Measurements from ENCODE around the gene PRDM13.
A peak's percentile ranks its signal among the peaks of the same experiment; 100 is the strongest.
"Not testable (repeated sequence)": the region's sequence is repeated elsewhere in the genome, so short reads cannot be mapped to it uniquely, and the experiment has no call there.

The PRDM13 gene

DNA sequence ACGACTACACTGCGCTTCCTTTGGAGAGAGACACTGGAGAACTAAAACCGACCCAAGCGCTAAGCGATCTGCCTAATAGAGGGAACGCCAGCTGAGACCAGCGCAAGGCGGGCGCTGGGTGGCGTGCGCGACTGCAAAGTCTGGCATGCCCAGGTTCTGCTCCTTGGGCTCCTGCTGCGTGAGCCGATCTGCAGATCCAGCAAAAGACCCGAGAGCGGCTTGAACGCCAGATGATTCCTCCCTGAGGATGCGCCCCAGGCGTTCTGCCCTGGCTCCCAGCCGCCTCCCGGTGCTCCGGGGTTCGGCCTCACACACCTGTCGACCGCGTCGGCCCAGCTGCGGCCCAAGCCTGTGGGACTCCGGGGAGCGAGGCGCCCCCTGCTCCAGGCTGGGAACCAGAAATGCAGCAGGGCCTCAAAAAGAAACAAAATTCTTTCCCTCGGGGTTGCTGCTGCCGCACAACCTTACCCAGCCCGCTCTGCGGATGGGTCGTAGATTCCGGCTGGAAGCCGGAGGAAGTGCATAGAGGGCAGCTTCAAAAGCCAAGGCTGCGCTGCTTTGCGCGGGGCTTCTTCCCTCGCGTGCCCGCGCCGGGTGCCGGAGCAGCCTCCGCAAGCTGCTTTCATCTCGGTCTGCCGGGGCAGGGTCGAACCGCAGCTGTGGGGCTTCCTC, 17.9 kb upstream of the PRDM13 start:
- no peaks in the 10 kb centered on the region for H3K36me3 ChIP-seq (ENCODE audit: control insufficient read depth in 2 of 2, insufficient read depth in 2 of 2, low read length in 2 of 2)
- no peak overlapping the region for H3K27ac ChIP-seq (ENCODE audit: low read depth in 2 of 2, low read length in 2 of 2)
- peaks cover 3 to 9% of the 10 kb centered on the region in 2 donors for H3K4me1 ChIP-seq (ENCODE audit: control insufficient read depth in 2 of 2, insufficient read depth in 2 of 2, low read length in 2 of 2)
- H3K9ac ChIP-seq (ENCODE audit: low read depth in 1 of 2, low read length in 2 of 2) = no peak overlapping the region
- peaks cover 37 to 59% of the 10 kb centered on the region in 2 donors for H3K27me3 ChIP-seq (ENCODE audit: control insufficient read depth in 2 of 2, insufficient read depth in 2 of 2, low read length in 2 of 2)
- H3K9me3 ChIP-seq (ENCODE audit: control insufficient read depth in 2 of 2, low read length in 2 of 2) = no peaks in the 10 kb centered on the region
- peak overlapping the region; percentile 53 to 65 for H3K4me3 ChIP-seq (ENCODE audit: low read length in 2 of 2)

DNA sequence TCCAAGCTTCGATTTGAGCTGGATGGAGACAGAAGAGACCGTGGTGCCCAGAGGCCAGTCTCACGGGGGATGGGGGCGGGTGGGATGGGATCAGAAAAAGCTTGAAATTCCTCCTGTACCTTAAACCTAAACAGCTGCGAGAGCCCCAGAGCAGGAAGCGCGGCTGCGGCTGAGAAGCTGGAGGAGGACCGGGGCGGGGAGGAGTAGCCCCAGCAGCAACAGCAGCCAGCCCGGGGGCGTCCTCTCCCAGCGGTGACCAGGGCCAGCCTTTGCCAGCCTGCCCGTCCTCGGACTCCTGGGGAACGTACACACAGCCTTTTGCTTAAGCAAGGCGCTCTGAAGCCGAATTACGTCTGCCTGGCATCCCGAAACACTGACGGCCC, 17.4 kb upstream of the PRDM13 start:
- Histone ChIP-seq H3K9me3 (ENCODE audit: control insufficient read depth in 2 of 2, low read length in 2 of 2) (no peaks in the 10 kb centered on the region), H3K36me3 (ENCODE audit: control insufficient read depth in 2 of 2, insufficient read depth in 2 of 2, low read length in 2 of 2) (no peaks in the 10 kb centered on the region), H3K27me3 (ENCODE audit: control insufficient read depth in 2 of 2, insufficient read depth in 2 of 2, low read length in 2 of 2) (peaks cover 39 to 63% of the 10 kb centered on the region in 2 donors), H3K27ac (ENCODE audit: low read depth in 2 of 2, low read length in 2 of 2) (no peak overlapping the region), H3K4me3 (ENCODE audit: low read length in 2 of 2) (peak overlapping the region; percentile 53 to 65), H3K4me1 (ENCODE audit: control insufficient read depth in 2 of 2, insufficient read depth in 2 of 2, low read length in 2 of 2) (peaks cover 3 to 9% of the 10 kb centered on the region in 2 donors), H3K9ac (ENCODE audit: low read depth in 1 of 2, low read length in 2 of 2) (no peak overlapping the region)

DNA sequence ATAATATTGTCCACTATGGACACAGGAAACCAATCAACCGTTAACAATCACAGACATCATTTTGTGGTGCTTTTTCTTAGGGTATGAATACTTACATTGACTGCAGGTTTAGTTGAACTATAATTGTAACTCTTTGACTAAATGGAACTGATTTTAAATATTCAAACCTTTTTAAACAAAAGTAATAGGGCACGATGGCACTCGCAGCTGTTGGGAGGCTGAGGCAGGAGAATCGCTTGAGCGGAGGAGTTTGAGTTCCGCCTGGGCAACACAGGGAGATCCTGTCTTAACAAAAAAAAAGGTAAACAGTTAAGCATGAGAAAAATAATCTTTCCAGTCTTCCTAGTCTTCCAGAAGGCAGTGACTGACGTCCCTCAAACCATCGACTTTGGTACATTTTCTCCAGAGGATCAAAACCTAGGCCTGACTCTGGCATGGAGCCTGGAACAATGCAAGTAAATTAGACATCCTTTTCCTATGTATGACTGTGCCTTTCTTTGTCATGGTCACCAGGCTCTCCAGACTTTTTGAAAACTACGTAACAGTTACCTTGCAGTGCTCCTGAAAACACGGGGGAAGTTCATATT, 16.6 kb upstream of the PRDM13 start:
- Histone ChIP-seq H3K36me3 (ENCODE audit: control insufficient read depth in 2 of 2, insufficient read depth in 2 of 2, low read length in 2 of 2) (no peaks in the 10 kb centered on the region), H3K9ac (ENCODE audit: low read depth in 1 of 2, low read length in 2 of 2) (no peak overlapping the region), H3K9me3 (ENCODE audit: control insufficient read depth in 2 of 2, low read length in 2 of 2) (no peaks in the 10 kb centered on the region), H3K27ac (ENCODE audit: low read depth in 2 of 2, low read length in 2 of 2) (no peak overlapping the region), H3K4me1 (ENCODE audit: control insufficient read depth in 2 of 2, insufficient read depth in 2 of 2, low read length in 2 of 2) (peaks cover 3 to 9% of the 10 kb centered on the region in 2 donors), H3K27me3 (ENCODE audit: control insufficient read depth in 2 of 2, insufficient read depth in 2 of 2, low read length in 2 of 2) (peaks cover 40 to 65% of the 10 kb centered on the region in 2 donors), H3K4me3 (ENCODE audit: low read length in 2 of 2) (no peak overlapping the region)

DNA sequence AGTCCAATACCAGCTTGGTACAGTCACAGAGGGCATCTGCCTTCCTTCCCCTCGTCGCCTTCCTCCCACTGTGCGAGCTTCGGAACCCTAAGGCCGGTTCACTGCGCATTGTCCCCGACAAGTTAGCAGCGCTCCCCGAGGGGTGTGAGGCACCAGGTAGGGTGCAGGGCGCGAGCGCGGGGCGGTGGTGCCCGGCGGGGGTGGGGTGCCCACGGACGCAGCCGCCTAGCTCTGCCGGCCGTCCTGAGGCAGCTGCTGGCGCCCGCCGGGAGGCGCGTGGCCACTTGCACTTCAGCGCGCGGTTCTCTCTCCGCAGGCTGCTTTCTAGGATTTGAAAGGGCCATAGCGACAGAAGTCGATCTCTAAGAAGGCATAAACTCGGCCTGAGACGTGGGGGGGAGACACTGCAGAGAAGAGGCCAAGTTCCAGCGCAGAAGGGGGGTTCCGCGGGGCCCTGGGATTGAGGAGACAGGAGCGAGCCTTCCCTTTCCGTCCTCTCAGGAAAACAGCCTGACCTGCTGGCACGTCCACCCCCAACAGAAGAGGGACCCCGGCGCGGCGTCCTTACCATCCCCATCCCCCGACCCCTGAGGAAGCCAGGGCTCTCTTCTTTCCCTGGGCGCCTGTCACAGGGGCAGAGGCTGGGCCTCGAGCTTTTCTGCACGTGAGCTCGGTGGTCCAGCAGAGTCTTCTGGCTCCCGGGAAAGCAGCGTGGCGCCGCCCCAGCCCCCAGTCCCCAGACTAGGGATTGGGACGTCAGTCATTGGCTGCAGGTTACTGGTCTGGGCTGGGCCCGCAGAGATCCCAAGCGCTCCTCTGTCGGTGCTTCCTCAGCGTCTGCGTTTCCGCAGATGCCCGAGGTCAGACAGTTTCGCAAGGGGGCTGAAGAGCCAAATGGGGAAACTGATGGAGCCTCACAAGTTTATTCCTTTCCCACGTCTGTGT, 15.6 kb upstream of the PRDM13 start:
- no peak overlapping the region for H3K9ac ChIP-seq (ENCODE audit: low read depth in 1 of 2, low read length in 2 of 2)
- H3K9me3 ChIP-seq (ENCODE audit: control insufficient read depth in 2 of 2, low read length in 2 of 2) = no peaks in the 10 kb centered on the region
- no peaks in the 10 kb centered on the region for H3K36me3 ChIP-seq (ENCODE audit: control insufficient read depth in 2 of 2, insufficient read depth in 2 of 2, low read length in 2 of 2)
- no peak overlapping the region for H3K4me3 ChIP-seq (ENCODE audit: low read length in 2 of 2)
- peaks cover 42 to 74% of the 10 kb centered on the region in 2 donors for H3K27me3 ChIP-seq (ENCODE audit: control insufficient read depth in 2 of 2, insufficient read depth in 2 of 2, low read length in 2 of 2)
- H3K27ac ChIP-seq (ENCODE audit: low read depth in 2 of 2, low read length in 2 of 2) = no peak overlapping the region
- H3K4me1 ChIP-seq (ENCODE audit: control insufficient read depth in 2 of 2, insufficient read depth in 2 of 2, low read length in 2 of 2) = peaks cover 3 to 9% of the 10 kb centered on the region in 2 donors

DNA sequence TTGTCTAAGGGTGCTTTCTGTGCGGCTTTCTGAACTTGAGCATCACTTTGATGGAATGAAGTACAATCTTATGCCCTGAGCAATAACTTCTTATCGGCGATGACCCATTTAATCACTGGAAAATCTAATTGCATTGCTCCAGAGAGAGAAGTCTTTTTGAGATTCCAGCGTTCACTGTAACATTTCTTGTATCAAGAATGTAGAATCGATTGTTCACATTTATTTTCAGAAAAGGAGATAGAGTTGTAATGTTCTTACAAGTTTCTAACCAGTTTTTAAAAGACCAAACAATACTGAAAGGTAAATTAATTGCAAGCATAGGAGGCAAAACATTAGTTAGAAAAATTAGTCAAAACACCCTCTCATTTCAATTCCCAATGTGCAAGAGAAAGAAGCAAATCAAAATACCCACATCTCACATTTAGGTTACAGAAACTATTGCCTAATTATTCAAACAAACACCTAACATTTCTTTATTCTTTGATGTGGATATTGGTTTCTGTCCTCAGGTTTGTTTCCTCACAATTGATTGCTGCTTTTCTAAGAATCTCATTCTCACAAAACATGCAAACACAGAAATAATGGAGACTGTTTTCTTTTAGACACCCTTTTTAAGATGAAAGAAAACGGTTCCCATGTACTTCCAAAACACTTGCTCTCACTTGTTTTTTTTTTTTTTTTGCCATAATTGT, 14.8 kb upstream of the PRDM13 start:
- H3K4me3 ChIP-seq (ENCODE audit: low read length in 2 of 2) = no peak overlapping the region
- peaks cover 3 to 9% of the 10 kb centered on the region in 2 donors for H3K4me1 ChIP-seq (ENCODE audit: control insufficient read depth in 2 of 2, insufficient read depth in 2 of 2, low read length in 2 of 2)
- H3K27me3 ChIP-seq (ENCODE audit: control insufficient read depth in 2 of 2, insufficient read depth in 2 of 2, low read length in 2 of 2) = peaks cover 50 to 77% of the 10 kb centered on the region in 2 donors
- no peaks in the 10 kb centered on the region for H3K36me3 ChIP-seq (ENCODE audit: control insufficient read depth in 2 of 2, insufficient read depth in 2 of 2, low read length in 2 of 2)
- H3K9ac ChIP-seq (ENCODE audit: low read depth in 1 of 2, low read length in 2 of 2) = no peak overlapping the region
- H3K27ac ChIP-seq (ENCODE audit: low read depth in 2 of 2, low read length in 2 of 2) = no peak overlapping the region
- no peaks in the 10 kb centered on the region for H3K9me3 ChIP-seq (ENCODE audit: control insufficient read depth in 2 of 2, low read length in 2 of 2)

GRCh38 chr6:99592900-99593299, 13.7 kb upstream of the PRDM13 start:
- Histone ChIP-seq H3K9me3 (ENCODE audit: control insufficient read depth in 2 of 2, low read length in 2 of 2) (no peaks in the 10 kb centered on the region), H3K9ac (ENCODE audit: low read depth in 1 of 2, low read length in 2 of 2) (no peak overlapping the region), H3K27me3 (ENCODE audit: control insufficient read depth in 2 of 2, insufficient read depth in 2 of 2, low read length in 2 of 2) (peaks cover 50 to 81% of the 10 kb centered on the region in 2 donors)

GRCh38 chr6:99594696-99595095, 11.9 kb upstream of the PRDM13 start:
- H3K9me3 ChIP-seq (ENCODE audit: control insufficient read depth in 2 of 2, low read length in 2 of 2); H3K4me3 ChIP-seq (ENCODE audit: low read length in 2 of 2); H3K36me3 ChIP-seq (ENCODE audit: control insufficient read depth in 2 of 2, insufficient read depth in 2 of 2, low read length in 2 of 2); H3K27ac ChIP-seq (ENCODE audit: low read depth in 2 of 2, low read length in 2 of 2); H3K4me1 ChIP-seq (ENCODE audit: control insufficient read depth in 2 of 2, insufficient read depth in 2 of 2, low read length in 2 of 2); H3K9ac ChIP-seq (ENCODE audit: low read depth in 1 of 2, low read length in 2 of 2): not testable (repeated sequence)
- H3K27me3 ChIP-seq (ENCODE audit: control insufficient read depth in 2 of 2, insufficient read depth in 2 of 2, low read length in 2 of 2) = peaks cover 44 to 76% of the 10 kb centered on the region in 2 donors

More at GRCh38 chr6:99592900-99593299, 13.7 kb upstream of the PRDM13 start:
- H3K4me1 ChIP-seq (ENCODE audit: control insufficient read depth in 2 of 2, insufficient read depth in 2 of 2, low read length in 2 of 2) = peaks cover 3 to 9% of the 10 kb centered on the region in 2 donors
- no peaks in the 10 kb centered on the region for H3K36me3 ChIP-seq (ENCODE audit: control insufficient read depth in 2 of 2, insufficient read depth in 2 of 2, low read length in 2 of 2)
- no peak overlapping the region for H3K27ac ChIP-seq (ENCODE audit: low read depth in 2 of 2, low read length in 2 of 2)
- no peak overlapping the region for H3K4me3 ChIP-seq (ENCODE audit: low read length in 2 of 2)

DNA sequence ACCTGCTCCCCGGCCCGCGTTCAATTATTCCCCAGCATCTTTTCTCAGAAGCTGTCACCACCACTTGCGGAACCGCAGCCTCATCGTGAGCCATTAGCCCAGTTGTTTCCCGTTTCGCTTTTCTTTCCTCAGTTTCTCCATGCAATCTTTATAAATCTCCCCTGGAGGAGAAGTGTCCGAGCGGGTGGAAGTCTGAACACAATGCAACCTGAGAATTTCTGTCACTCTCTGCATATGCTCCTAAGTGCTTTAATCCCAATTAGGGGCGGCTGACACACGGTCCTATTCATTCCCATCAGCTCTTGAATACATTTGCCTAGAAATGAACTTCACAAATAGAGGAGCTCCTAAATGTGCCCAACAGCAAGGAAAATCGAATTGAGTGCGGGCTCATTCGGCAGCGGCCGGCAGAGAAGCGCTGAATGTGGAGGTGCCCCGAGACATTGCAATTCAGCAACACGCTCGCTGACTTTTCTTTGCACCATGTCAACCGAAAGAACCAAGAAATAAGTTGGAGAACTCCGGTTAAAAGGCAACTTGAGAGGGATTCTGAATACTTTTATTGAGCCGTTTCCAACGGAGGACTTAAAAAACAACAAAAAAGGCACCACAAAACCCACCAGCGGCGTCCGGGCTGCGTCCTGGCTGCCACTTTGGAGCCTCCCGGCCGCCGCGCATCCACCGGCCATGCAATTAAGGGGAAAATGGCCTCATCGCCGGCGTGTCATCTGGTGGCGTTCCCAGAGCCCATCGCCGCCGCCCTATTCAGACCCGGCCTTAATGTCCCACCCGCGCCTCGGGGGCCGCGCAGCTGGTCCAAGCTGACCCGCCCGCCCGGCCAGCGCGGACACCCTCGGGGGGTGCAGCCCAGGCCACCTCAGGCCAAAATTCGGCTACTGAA, 3.9 kb upstream of the PRDM13 start:
- Histone ChIP-seq H3K4me1 (ENCODE audit: control insufficient read depth in 2 of 2, insufficient read depth in 2 of 2, low read length in 2 of 2) (peaks cover 5 to 7% of the 10 kb centered on the region in 2 donors), H3K9ac (ENCODE audit: low read depth in 1 of 2, low read length in 2 of 2) (no peak overlapping the region), H3K36me3 (ENCODE audit: control insufficient read depth in 2 of 2, insufficient read depth in 2 of 2, low read length in 2 of 2) (no peaks in the 10 kb centered on the region), H3K27me3 (ENCODE audit: control insufficient read depth in 2 of 2, insufficient read depth in 2 of 2, low read length in 2 of 2) (peaks cover 69 to 82% of the 10 kb centered on the region in 2 donors), H3K27ac (ENCODE audit: low read depth in 2 of 2, low read length in 2 of 2) (no peak overlapping the region), H3K9me3 (ENCODE audit: control insufficient read depth in 2 of 2, low read length in 2 of 2) (no peaks in the 10 kb centered on the region), H3K4me3 (ENCODE audit: low read length in 2 of 2) (peak overlapping the region; percentile 37 to 54)

Measured in mucosa of rectum (tissue), 2 donors.